ENCODE measurements around the gene TADA2B. TPM values are rescaled to one million over a fixed set of nuclear protein-coding genes. Genes with fewer than 3 reads are reported as not detected.
A peak's percentile ranks its signal among the peaks of the same experiment; 100 is the strongest.

TADA2B gene
- total and polyA plus RNA-seq, 5 donors from 2014 or later: 3.0 to 36.6 (median 3.6) TPM

- Histone ChIP-seq H3K27me3 (ENCODE audit: control insufficient read depth, insufficient read depth, low read length) (no peaks in the 10 kb centered on the region), H3K4me1 (ENCODE audit: control insufficient read depth, insufficient read depth, low read length, poor library complexity, severe bottlenecking) (no peaks in the 10 kb centered on the region), H3K36me3 (ENCODE audit: control insufficient read depth, insufficient read depth, low read length) (peaks cover 89% of the 10 kb centered on the region), H3K4me3 (ENCODE audit: low read depth, low read length) (no peak overlapping the region), H3K27ac (ENCODE audit: insufficient read depth, low read length, poor library complexity, severe bottlenecking) (no peak overlapping the region), H3K9me3 (ENCODE audit: control insufficient read depth in 2 of 2, low read length in 2 of 2) (no peaks in the 10 kb centered on the region)
- no peak for DNase-seq
- peaks cover 0 to 2% (median under 1%) of the 10 kb centered on the region in 4 donors for H3K4me1 Mint-ChIP-seq
- no peaks in the 10 kb centered on the region for H3K27me3 Mint-ChIP-seq
- H3K9me3 Mint-ChIP-seq: no peaks in the 10 kb centered on the region
- H3K27ac Mint-ChIP-seq: no peak overlapping the region
- H3K36me3 Mint-ChIP-seq: peaks cover 37% of the 10 kb centered on the region
- ATAC-seq (ENCODE audit: low read depth in 2 of 2): no peak
- no peak overlapping the region for H3K4me3 Mint-ChIP-seq
These were observed 18.1 kb upstream of the TADA2B start for GRCh38 chr4:7025040-7025602.

GRCh38 chr4:7026107-7026506 is 17.1 kb upstream of the TADA2B start:
- H3K9me3 Mint-ChIP-seq: no peaks in the 10 kb centered on the region
- H3K4me1 Mint-ChIP-seq: peaks cover 0 to 5% (median 2%) of the 10 kb centered on the region in 4 donors

GRCh38 chr4:7027284-7027683 is 15.9 kb upstream of the TADA2B start:
- Histone ChIP-seq H3K9me3 (ENCODE audit: control insufficient read depth in 2 of 2, low read length in 2 of 2) (no peaks in the 10 kb centered on the region), H3K27me3 (ENCODE audit: control insufficient read depth, insufficient read depth, low read length) (no peaks in the 10 kb centered on the region), H3K36me3 (ENCODE audit: control insufficient read depth, insufficient read depth, low read length) (peaks cover 90% of the 10 kb centered on the region), H3K4me1 (ENCODE audit: control insufficient read depth, insufficient read depth, low read length, poor library complexity, severe bottlenecking) (no peaks in the 10 kb centered on the region), H3K27ac (ENCODE audit: insufficient read depth, low read length, poor library complexity, severe bottlenecking) (no peak overlapping the region), H3K4me3 (ENCODE audit: low read depth, low read length) (no peak overlapping the region)
- peaks cover 4% of the 10 kb centered on the region for H3K27me3 Mint-ChIP-seq
- H3K9me3 Mint-ChIP-seq: no peaks in the 10 kb centered on the region
- peaks cover 42% of the 10 kb centered on the region for H3K36me3 Mint-ChIP-seq
- H3K4me3 Mint-ChIP-seq: no peak overlapping the region
- no peak for ATAC-seq (ENCODE audit: low read depth in 2 of 2)
- no peak overlapping the region for H3K27ac Mint-ChIP-seq
- H3K4me1 Mint-ChIP-seq: peaks cover 0 to 5% (median 2%) of the 10 kb centered on the region in 4 donors
- no peak for DNase-seq

More at GRCh38 chr4:7026107-7026506, 17.1 kb upstream of the TADA2B start:
- DNase-seq: no peak
- Histone ChIP-seq H3K27me3 (ENCODE audit: control insufficient read depth, insufficient read depth, low read length) (no peaks in the 10 kb centered on the region), H3K4me1 (ENCODE audit: control insufficient read depth, insufficient read depth, low read length, poor library complexity, severe bottlenecking) (no peaks in the 10 kb centered on the region), H3K4me3 (ENCODE audit: low read depth, low read length) (no peak overlapping the region), H3K36me3 (ENCODE audit: control insufficient read depth, insufficient read depth, low read length) (peaks cover 91% of the 10 kb centered on the region), H3K27ac (ENCODE audit: insufficient read depth, low read length, poor library complexity, severe bottlenecking) (no peak overlapping the region), H3K9me3 (ENCODE audit: control insufficient read depth in 2 of 2, low read length in 2 of 2) (no peaks in the 10 kb centered on the region)
- H3K4me3 Mint-ChIP-seq: no peak overlapping the region
- ATAC-seq (ENCODE audit: low read depth in 2 of 2): no peak
- H3K27me3 Mint-ChIP-seq: peaks cover 4% of the 10 kb centered on the region
- H3K36me3 Mint-ChIP-seq: peaks cover 39% of the 10 kb centered on the region
- no peak overlapping the region for H3K27ac Mint-ChIP-seq

- H3K9me3 ChIP-seq (ENCODE audit: control insufficient read depth in 2 of 2, low read length in 2 of 2): no peaks in the 10 kb centered on the region
- Mint-ChIP-seq H3K9me3 (no peaks in the 10 kb centered on the region), H3K36me3 (peaks cover 44% of the 10 kb centered on the region), H3K4me1 (peaks cover 0 to 5% (median 2%) of the 10 kb centered on the region in 4 donors), H3K4me3 (peak overlapping the region in 1 of 4 donors; percentile 32), H3K27ac (peak overlapping the region in 2 of 3 donors; percentile 46 to 73), H3K27me3 (peaks cover 4% of the 10 kb centered on the region)
- ATAC-seq (ENCODE audit: low read depth in 2 of 2): no peak
- DNase-seq: no peak
- H3K4me1 ChIP-seq (ENCODE audit: control insufficient read depth, insufficient read depth, low read length, poor library complexity, severe bottlenecking): no peaks in the 10 kb centered on the region
- no peak overlapping the region for H3K4me3 ChIP-seq (ENCODE audit: low read depth, low read length)
- H3K27me3 ChIP-seq (ENCODE audit: control insufficient read depth, insufficient read depth, low read length): no peaks in the 10 kb centered on the region
- peaks cover 90% of the 10 kb centered on the region for H3K36me3 ChIP-seq (ENCODE audit: control insufficient read depth, insufficient read depth, low read length)
- no peak overlapping the region for H3K27ac ChIP-seq (ENCODE audit: insufficient read depth, low read length, poor library complexity, severe bottlenecking)
These were observed 15.3 kb upstream of the TADA2B start for GRCh38 chr4:7027913-7028312.

- peaks cover 4% of the 10 kb centered on the region for H3K27me3 Mint-ChIP-seq
- Histone ChIP-seq H3K27ac (ENCODE audit: insufficient read depth, low read length, poor library complexity, severe bottlenecking) (no peak overlapping the region), H3K27me3 (ENCODE audit: control insufficient read depth, insufficient read depth, low read length) (no peaks in the 10 kb centered on the region), H3K9me3 (ENCODE audit: control insufficient read depth in 2 of 2, low read length in 2 of 2) (no peaks in the 10 kb centered on the region), H3K36me3 (ENCODE audit: control insufficient read depth, insufficient read depth, low read length) (peaks cover 79% of the 10 kb centered on the region), H3K4me1 (ENCODE audit: control insufficient read depth, insufficient read depth, low read length, poor library complexity, severe bottlenecking) (no peaks in the 10 kb centered on the region), H3K4me3 (ENCODE audit: low read depth, low read length) (no peak overlapping the region)
- H3K9me3 Mint-ChIP-seq: no peaks in the 10 kb centered on the region
- H3K4me1 Mint-ChIP-seq: peaks cover 0 to 5% (median 2%) of the 10 kb centered on the region in 4 donors
- no peak for ATAC-seq (ENCODE audit: low read depth in 2 of 2)
- no peak overlapping the region for H3K27ac Mint-ChIP-seq
- DNase-seq: no peak
- H3K36me3 Mint-ChIP-seq: peaks cover 44% of the 10 kb centered on the region
- no peak overlapping the region for H3K4me3 Mint-ChIP-seq
These were observed 14.0 kb upstream of the TADA2B start for GRCh38 chr4:7029212-7029611.

- no peaks in the 10 kb centered on the region for H3K9me3 Mint-ChIP-seq
- ATAC-seq (ENCODE audit: low read depth in 2 of 2) (no peak), DNase-seq (no peak)
- H3K27me3 Mint-ChIP-seq: peaks cover 4% of the 10 kb centered on the region
- Histone ChIP-seq H3K27ac (ENCODE audit: insufficient read depth, low read length, poor library complexity, severe bottlenecking) (no peak overlapping the region), H3K27me3 (ENCODE audit: control insufficient read depth, insufficient read depth, low read length) (no peaks in the 10 kb centered on the region), H3K36me3 (ENCODE audit: control insufficient read depth, insufficient read depth, low read length) (peaks cover 72% of the 10 kb centered on the region), H3K4me1 (ENCODE audit: control insufficient read depth, insufficient read depth, low read length, poor library complexity, severe bottlenecking) (no peaks in the 10 kb centered on the region), H3K9me3 (ENCODE audit: control insufficient read depth in 2 of 2, low read length in 2 of 2) (no peaks in the 10 kb centered on the region), H3K4me3 (ENCODE audit: low read depth, low read length) (no peak overlapping the region)
- H3K4me1 Mint-ChIP-seq: peaks cover 0 to 5% (median 2%) of the 10 kb centered on the region in 4 donors
- H3K36me3 Mint-ChIP-seq: peaks cover 38% of the 10 kb centered on the region
- H3K27ac Mint-ChIP-seq: no peak overlapping the region
- no peak overlapping the region for H3K4me3 Mint-ChIP-seq
These were observed 13.3 kb upstream of the TADA2B start for GRCh38 chr4:7029921-7030320.

GRCh38 chr4:7030856-7031255 is 12.3 kb upstream of the TADA2B start:
- Histone ChIP-seq H3K27ac (ENCODE audit: insufficient read depth, low read length, poor library complexity, severe bottlenecking) (no peak overlapping the region), H3K9me3 (ENCODE audit: control insufficient read depth in 2 of 2, low read length in 2 of 2) (no peaks in the 10 kb centered on the region), H3K4me1 (ENCODE audit: control insufficient read depth, insufficient read depth, low read length, poor library complexity, severe bottlenecking) (no peaks in the 10 kb centered on the region), H3K4me3 (ENCODE audit: low read depth, low read length) (no peak overlapping the region), H3K36me3 (ENCODE audit: control insufficient read depth, insufficient read depth, low read length) (peaks cover 63% of the 10 kb centered on the region), H3K27me3 (ENCODE audit: control insufficient read depth, insufficient read depth, low read length) (no peaks in the 10 kb centered on the region)
- peaks cover 4% of the 10 kb centered on the region for H3K27me3 Mint-ChIP-seq
- H3K4me1 Mint-ChIP-seq: peaks cover 2 to 5% (median 3%) of the 10 kb centered on the region in 4 donors
- peaks cover 37% of the 10 kb centered on the region for H3K36me3 Mint-ChIP-seq
- ATAC-seq (ENCODE audit: low read depth in 2 of 2) (no peak), DNase-seq (no peak)
- no peak overlapping the region for H3K27ac Mint-ChIP-seq
- no peaks in the 10 kb centered on the region for H3K9me3 Mint-ChIP-seq
- peak overlapping the region in 1 of 4 donors; percentile 58 for H3K4me3 Mint-ChIP-seq
